Peyer's patch (tissue), 4 donors: Measurements from ENCODE around the gene CDC14A. TPM values are rescaled to one million over a fixed set of nuclear protein-coding genes. Genes with fewer than 3 reads are reported as not detected.

Source experiments
- DNase-seq, 3 donors: peaks; one replicate each; pipeline ENCODE4 v3.0.0-alpha.2; 2017 to 2019
- H3K27ac ChIP-seq, 4 donors: fragments of 200-600 bp; sonication (generic); one replicate each; pipeline ENCODE4 v1.5.1; 2016 to 2019
- H3K27me3 ChIP-seq, 2 donors: fragments of 200-600 bp; sonication (generic); one replicate each; pipeline ENCODE4 v1.5.1; 2019
- H3K36me3 ChIP-seq, 3 donors: fragments of 200-600 bp; sonication (generic); one replicate each; pipeline ENCODE4 v1.5.1; 2016 to 2019
- H3K4me1 ChIP-seq, 4 donors: fragments of 200-600 bp; sonication (generic); one replicate each; pipeline ENCODE4 v1.5.1; 2016 to 2019
- H3K4me3 ChIP-seq, 4 donors: fragments of 200-600 bp; sonication (generic); 1 replicate in 3 of 4; 2 replicates in 1 of 4; pipeline ENCODE4 v1.5.1; 2016 to 2019; ENCODE audit warnings: mild to moderate bottlenecking in 1 of 4
- H3K9me3 ChIP-seq, 4 donors: fragments of 200-600 bp; sonication (generic); one replicate each; pipeline ENCODE4 v1.5.1; 2016 to 2019; ENCODE audit warnings: mild to moderate bottlenecking in 1 of 4
- POLR2A ChIP-seq, 2 donors: fragments of 450-650 bp; IDR thresholded peaks; one replicate each; pipeline ENCODE4 v1.5.1; 2017; ENCODE audit warnings: antibody characterized with exemption in 2 of 2, mild to moderate bottlenecking in 2 of 2, moderate library complexity in 2 of 2
- total RNA-seq, 4 donors: library from RNA; depleted of rRNA; stranded (reverse); fragments of >200 nt; gene quantifications; one replicate each; pipeline ENCODE4 v1.1.0, GENCODE V29; 2016
- TF ChIP-seq, protein P1 (sequence below), 6 experiments: fragments of 450-650 bp in 4 of 6; fragments of 200-600 bp in 2 of 6; sonication (generic) in 1 of 6; IDR thresholded peaks; one replicate each; pipeline ENCODE4 v1.5.1; 2017 to 2019; ENCODE audit warnings: antibody characterized with exemption in 6 of 6, mild to moderate bottlenecking in 3 of 6, moderate library complexity in 1 of 6

Gene CDC14A
- total RNA-seq, 4 donors from 2014 or later: 51.2 to 97.6 (median 81.2) TPM

DNA sequence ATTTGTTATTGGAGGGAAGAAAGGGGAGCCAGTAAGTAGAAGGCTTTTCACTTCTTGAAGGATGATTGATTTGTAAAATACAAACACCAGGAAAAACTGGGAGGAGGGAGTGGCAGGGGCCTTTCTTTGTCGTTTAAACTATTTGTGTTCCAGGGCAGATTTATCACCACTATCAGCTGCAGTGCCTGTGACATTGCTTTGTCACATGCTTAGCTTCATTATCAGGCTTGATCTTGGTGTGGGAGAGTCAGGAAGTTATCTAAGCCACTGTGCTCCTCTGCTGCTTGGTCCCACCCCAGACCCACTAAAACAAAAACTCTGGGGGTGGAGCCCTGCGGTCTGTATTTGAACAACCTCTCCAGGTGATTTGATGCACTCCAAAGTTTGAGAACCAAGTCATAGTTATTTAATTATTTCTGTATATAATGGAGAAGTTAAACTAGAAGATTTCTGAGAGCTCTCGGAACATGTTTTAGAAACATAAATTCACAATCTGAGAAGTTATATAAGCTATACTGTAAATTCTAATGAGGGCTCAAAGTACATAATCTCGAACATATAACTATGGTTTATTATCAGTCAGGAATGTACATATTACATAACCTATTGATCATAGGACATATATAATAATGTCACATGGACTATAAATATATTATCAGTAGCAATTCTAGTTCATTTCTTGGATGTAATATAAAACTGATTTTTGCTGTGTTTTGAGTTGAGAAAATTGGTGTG, 87.9 kb downstream of the CDC14A start:
- DNase-seq: peak; percentile 51 to 85 (median 56)
- H3K4me1 ChIP-seq: peaks cover 0 to 28% (median 0%) of the 10 kb centered on the region in 4 donors
- no peaks in the 10 kb centered on the region for H3K36me3 ChIP-seq
- H3K27ac ChIP-seq: peak overlapping the region; percentile 26 to 65 (median 45)
- H3K9me3 ChIP-seq: no peaks in the 10 kb centered on the region
- H3K27me3 ChIP-seq: no peaks in the 10 kb centered on the region
- TF ChIP-seq, protein P1, sequence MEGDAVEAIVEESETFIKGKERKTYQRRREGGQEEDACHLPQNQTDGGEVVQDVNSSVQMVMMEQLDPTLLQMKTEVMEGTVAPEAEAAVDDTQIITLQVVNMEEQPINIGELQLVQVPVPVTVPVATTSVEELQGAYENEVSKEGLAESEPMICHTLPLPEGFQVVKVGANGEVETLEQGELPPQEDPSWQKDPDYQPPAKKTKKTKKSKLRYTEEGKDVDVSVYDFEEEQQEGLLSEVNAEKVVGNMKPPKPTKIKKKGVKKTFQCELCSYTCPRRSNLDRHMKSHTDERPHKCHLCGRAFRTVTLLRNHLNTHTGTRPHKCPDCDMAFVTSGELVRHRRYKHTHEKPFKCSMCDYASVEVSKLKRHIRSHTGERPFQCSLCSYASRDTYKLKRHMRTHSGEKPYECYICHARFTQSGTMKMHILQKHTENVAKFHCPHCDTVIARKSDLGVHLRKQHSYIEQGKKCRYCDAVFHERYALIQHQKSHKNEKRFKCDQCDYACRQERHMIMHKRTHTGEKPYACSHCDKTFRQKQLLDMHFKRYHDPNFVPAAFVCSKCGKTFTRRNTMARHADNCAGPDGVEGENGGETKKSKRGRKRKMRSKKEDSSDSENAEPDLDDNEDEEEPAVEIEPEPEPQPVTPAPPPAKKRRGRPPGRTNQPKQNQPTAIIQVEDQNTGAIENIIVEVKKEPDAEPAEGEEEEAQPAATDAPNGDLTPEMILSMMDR (IDR thresholded peaks at IDR 0.05): no peak
- peak in 1 of 2 donors; percentile 12 for TF ChIP-seq POLR2A (IDR thresholded peaks at IDR 0.05)
- no peak overlapping the region for H3K4me3 ChIP-seq

GRCh38 chr1:100441146-100441545, 88.8 kb downstream of the CDC14A start:
- Histone ChIP-seq H3K27me3 (no peaks in the 10 kb centered on the region), H3K4me3 (no peak overlapping the region), H3K4me1 (peaks cover 0 to 28% (median 0%) of the 10 kb centered on the region in 4 donors), H3K9me3 (no peaks in the 10 kb centered on the region), H3K36me3 (no peaks in the 10 kb centered on the region), H3K27ac (peak overlapping the region; percentile 0 to 65 (median 31))
- DNase-seq: no peak
- TF ChIP-seq, protein P1 (IDR thresholded peaks at IDR 0.05): no peak
- TF ChIP-seq POLR2A (IDR thresholded peaks at IDR 0.05): no peak

GRCh38 chr1:100441651-100442050, 89.3 kb downstream of the CDC14A start:
- Histone ChIP-seq H3K27ac (peak overlapping the region in 3 of 4 donors; percentile 0 to 65 (median 14)), H3K27me3 (no peaks in the 10 kb centered on the region), H3K9me3 (no peaks in the 10 kb centered on the region), H3K4me3 (no peak overlapping the region), H3K4me1 (peaks cover 0 to 28% (median 0%) of the 10 kb centered on the region in 4 donors), H3K36me3 (no peaks in the 10 kb centered on the region)
- TF ChIP-seq, protein P1 (IDR thresholded peaks at IDR 0.05): no peak
- TF ChIP-seq POLR2A (IDR thresholded peaks at IDR 0.05): no peak
- DNase-seq: no peak

DNA sequence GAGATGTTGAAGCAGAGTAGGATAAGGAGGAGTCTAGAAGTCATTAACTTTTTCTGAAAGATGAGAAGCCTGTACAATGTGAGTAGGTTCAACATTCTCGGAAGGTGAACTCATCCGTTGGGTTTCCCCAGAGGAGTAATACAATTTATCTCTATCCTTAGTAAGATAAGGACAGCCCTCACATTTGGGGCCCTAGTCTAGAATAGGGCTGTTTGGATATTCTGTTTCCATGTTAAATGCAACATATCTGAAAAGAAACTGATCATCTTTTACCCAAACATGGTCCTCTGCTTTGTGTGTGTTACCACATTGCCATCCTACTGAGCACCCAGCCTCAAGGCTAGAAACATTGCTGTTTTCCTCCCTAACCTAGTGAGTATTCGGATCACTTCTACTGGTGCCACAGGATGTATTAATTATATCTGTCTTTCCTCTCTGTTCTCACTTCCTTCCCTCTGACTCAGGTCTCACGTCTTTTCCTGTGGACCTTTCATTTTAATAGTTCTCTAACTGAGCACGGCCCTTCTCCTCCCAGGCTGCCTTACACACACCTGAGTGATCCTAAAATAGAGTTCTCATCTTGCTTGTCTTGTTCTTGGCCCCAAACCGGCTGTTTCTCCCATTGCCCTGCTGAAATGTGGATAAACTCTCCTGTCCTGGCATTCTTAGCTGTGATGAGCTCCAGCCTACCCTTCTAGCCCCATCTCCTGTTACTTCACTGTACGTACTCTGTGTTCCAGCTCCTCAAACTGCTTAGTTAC, 91.7 kb downstream of the CDC14A start:
- H3K4me1 ChIP-seq: peaks cover 0 to 21% (median 0%) of the 10 kb centered on the region in 4 donors
- DNase-seq: no peak
- no peak overlapping the region for H3K4me3 ChIP-seq
- no peaks in the 10 kb centered on the region for H3K36me3 ChIP-seq
- H3K27ac ChIP-seq: peak overlapping the region; percentile 33 to 67 (median 44)
- TF ChIP-seq POLR2A (IDR thresholded peaks at IDR 0.05): no peak
- TF ChIP-seq, protein P1 (IDR thresholded peaks at IDR 0.05): no peak
- H3K9me3 ChIP-seq: no peaks in the 10 kb centered on the region
- H3K27me3 ChIP-seq: no peaks in the 10 kb centered on the region

- no peaks in the 10 kb centered on the region for H3K27me3 ChIP-seq
- peak overlapping the region in 3 of 4 donors; percentile 10 to 12 (median 11) for H3K27ac ChIP-seq
- H3K9me3 ChIP-seq: no peaks in the 10 kb centered on the region
- H3K4me3 ChIP-seq: no peak overlapping the region
- no peak for DNase-seq
- TF ChIP-seq POLR2A (IDR thresholded peaks at IDR 0.05): no peak
- TF ChIP-seq, protein P1 (IDR thresholded peaks at IDR 0.05): no peak
- no peaks in the 10 kb centered on the region for H3K36me3 ChIP-seq
- peaks cover 0 to 12% (median 0%) of the 10 kb centered on the region in 4 donors for H3K4me1 ChIP-seq
Measured at GRCh38 chr1:100445565-100445964, 93.3 kb downstream of the CDC14A start.
